ENCODE measurements around the gene NME4. TPM values are rescaled to one million over a fixed set of nuclear protein-coding genes. Genes with fewer than 3 reads are reported as not detected.

Gene NME4
- total RNA-seq, 2 experiments from 2014 or later, result 86.7 to 87.0 TPM

DNA sequence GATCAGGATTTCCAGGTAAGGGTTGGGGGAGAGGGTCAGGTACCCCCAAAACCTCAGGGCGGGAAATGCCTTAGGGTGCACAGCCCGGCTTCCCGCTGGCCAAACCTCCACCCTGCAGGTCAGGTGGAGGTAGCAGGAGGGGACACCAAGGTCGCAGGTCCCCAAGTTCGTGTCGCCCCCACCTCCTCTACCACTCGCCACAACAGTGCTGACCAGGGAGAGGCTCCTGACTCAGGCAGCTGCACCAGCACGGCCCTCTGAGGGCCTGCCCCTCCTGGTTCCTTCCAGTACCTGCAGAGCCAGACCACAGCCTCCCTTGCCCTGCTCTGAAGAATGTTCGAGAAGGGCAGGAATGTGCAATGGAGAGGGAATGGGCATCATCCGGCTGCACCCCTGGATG, 30.5 kb upstream of the NME4 start:
- H3K9me3 Mint-ChIP-seq, result no peaks in the 10 kb centered on the region
- H3K4me3 Mint-ChIP-seq, result no peak overlapping the region
- H3K36me3 Mint-ChIP-seq (ENCODE audit: low read depth), result peaks cover 4% of the 10 kb centered on the region
- intact Hi-C loops (cut with micrococcal nuclease), result no loop called here
- CTCF ChIA-PET, result no interaction called here
- peaks cover 17% of the 10 kb centered on the region for H3K4me1 Mint-ChIP-seq (ENCODE audit: low read depth)
- DNase-seq, result no peak
- H3K27ac Mint-ChIP-seq, result no peak overlapping the region
- H3K27me3 Mint-ChIP-seq (ENCODE audit: low read depth), result no peaks in the 10 kb centered on the region

- Mint-ChIP-seq H3K4me1 (ENCODE audit: low read depth) (peaks cover 14% of the 10 kb centered on the region), H3K27me3 (ENCODE audit: low read depth) (no peaks in the 10 kb centered on the region), H3K36me3 (ENCODE audit: low read depth) (peaks cover 4% of the 10 kb centered on the region), H3K9me3 (no peaks in the 10 kb centered on the region), H3K27ac (peak overlapping the region; percentile 15), H3K4me3 (no peak overlapping the region)
- CTCF ChIA-PET, result no interaction called here
- DNase-seq, result no peak
- intact Hi-C loops (cut with micrococcal nuclease), result no loop called here
Observed at GRCh38 chr16:367333-367903, 29.6 kb upstream of the NME4 start.

GRCh38 chr16:368388-369158, 28.4 kb upstream of the NME4 start:
- no peak for DNase-seq
- H3K9me3 Mint-ChIP-seq, result no peaks in the 10 kb centered on the region
- intact Hi-C loops (cut with micrococcal nuclease), result no loop called here
- H3K27ac Mint-ChIP-seq, result no peak overlapping the region
- H3K27me3 Mint-ChIP-seq (ENCODE audit: low read depth), result no peaks in the 10 kb centered on the region
- H3K36me3 Mint-ChIP-seq (ENCODE audit: low read depth), result peaks cover 4% of the 10 kb centered on the region
- CTCF ChIA-PET, result no interaction called here
- peaks cover 14% of the 10 kb centered on the region for H3K4me1 Mint-ChIP-seq (ENCODE audit: low read depth)
- no peak overlapping the region for H3K4me3 Mint-ChIP-seq

DNA sequence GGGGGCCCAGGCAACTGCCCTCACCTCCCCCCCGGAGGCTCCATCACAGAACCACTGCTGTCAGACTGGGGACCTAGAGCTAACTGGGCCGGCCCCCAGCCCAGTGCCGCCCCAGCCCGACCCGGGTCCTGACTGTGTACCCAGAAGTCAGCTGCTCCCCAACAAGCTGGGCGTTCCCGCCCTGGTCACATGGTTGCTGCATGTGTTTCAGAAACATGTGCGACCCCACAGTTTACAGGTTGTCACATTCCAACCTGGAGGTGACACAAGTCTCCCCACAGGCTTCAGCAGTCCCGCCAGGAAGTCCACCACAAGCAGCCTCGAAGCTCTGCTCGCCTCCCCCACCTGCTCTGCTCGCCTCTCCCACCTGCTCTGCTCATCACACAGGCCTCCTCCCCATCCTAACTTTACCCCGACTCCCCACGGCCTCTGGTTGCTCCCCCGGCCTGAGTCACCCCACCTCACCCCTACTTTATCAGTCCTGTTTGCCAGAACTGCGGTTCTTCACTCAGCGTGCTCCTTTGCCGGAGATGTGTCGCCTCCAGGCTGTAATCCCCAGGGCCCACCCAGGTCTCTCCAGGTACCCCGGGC, 27.6 kb upstream of the NME4 start:
- CTCF ChIA-PET, result no interaction called here
- Mint-ChIP-seq H3K4me1 (ENCODE audit: low read depth) (peaks cover 14% of the 10 kb centered on the region), H3K4me3 (peak overlapping the region; percentile 58), H3K27me3 (ENCODE audit: low read depth) (no peaks in the 10 kb centered on the region), H3K27ac (no peak overlapping the region), H3K36me3 (ENCODE audit: low read depth) (peaks cover 4% of the 10 kb centered on the region), H3K9me3 (no peaks in the 10 kb centered on the region)
- no peak for DNase-seq
- intact Hi-C loops (cut with micrococcal nuclease), result no loop called here

- intact Hi-C loops (cut with micrococcal nuclease), result loop anchor here (1.0 to 2.0 kb wide), 3 partner anchors 10 to 31 kb away; partner anchors contain the start of gene DECR2
- CTCF ChIA-PET, result interaction anchor here (1.6 to 1.7 kb wide), 2 partner anchors 8 to 11 kb away, joined by 5 to 9 read pairs; no protein-coding TSS in a partner anchor
- H3K27ac Mint-ChIP-seq, result no peak overlapping the region
- no peak for DNase-seq
- H3K4me1 Mint-ChIP-seq (ENCODE audit: low read depth), result peaks cover 14% of the 10 kb centered on the region
- no peaks in the 10 kb centered on the region for H3K9me3 Mint-ChIP-seq
- no peaks in the 10 kb centered on the region for H3K27me3 Mint-ChIP-seq (ENCODE audit: low read depth)
- peaks cover 4% of the 10 kb centered on the region for H3K36me3 Mint-ChIP-seq (ENCODE audit: low read depth)
- peak overlapping the region; percentile 58 for H3K4me3 Mint-ChIP-seq
Observed at GRCh38 chr16:369866-370436, 27.0 kb upstream of the NME4 start.

GRCh38 chr16:370443-370842, 26.6 kb upstream of the NME4 start, which contains the start of gene MRPL28:
Gene MRPL28, minus strand, starts transcription at chr16:370538. Its CDS starts 320 bp downstream, at chr16:370218.
- DNase-seq, result peak; percentile 97
- CTCF ChIA-PET, result interaction anchor here (0.6 to 1.7 kb wide), 3 partner anchors 8 to 93 kb away, joined by 5 to 9 read pairs (median 5); no protein-coding TSS in a partner anchor
- H3K27ac Mint-ChIP-seq, result peak within 1 kb of the TSS; percentile 85
- no peaks in the 10 kb centered on the region for H3K9me3 Mint-ChIP-seq
- H3K36me3 Mint-ChIP-seq (ENCODE audit: low read depth), result peaks cover 4% of the 10 kb centered on the region
- peak within 1 kb of the TSS; percentile 81 for H3K4me3 Mint-ChIP-seq
- no peaks in the 10 kb centered on the region for H3K27me3 Mint-ChIP-seq (ENCODE audit: low read depth)
- intact Hi-C loops (cut with micrococcal nuclease), result loop anchor here (1.0 to 2.0 kb wide), 3 partner anchors 10 to 30 kb away; partner anchors contain the start of gene DECR2
- peaks cover 14% of the 10 kb centered on the region for H3K4me1 Mint-ChIP-seq (ENCODE audit: low read depth)

GRCh38 chr16:370979-371514, 26.0 kb upstream of the NME4 start:
- intact Hi-C loops (cut with micrococcal nuclease), result loop anchor here (1.0 to 2.0 kb wide), 3 partner anchors 9 to 30 kb away; partner anchors contain the start of gene DECR2
- Mint-ChIP-seq H3K4me3 (peak overlapping the region; percentile 81), H3K27me3 (ENCODE audit: low read depth) (no peaks in the 10 kb centered on the region), H3K36me3 (ENCODE audit: low read depth) (peaks cover 4% of the 10 kb centered on the region), H3K9me3 (no peaks in the 10 kb centered on the region), H3K27ac (peak overlapping the region; percentile 85), H3K4me1 (ENCODE audit: low read depth) (peaks cover 14% of the 10 kb centered on the region)
- CTCF ChIA-PET, result interaction anchor here (0.6 to 1.7 kb wide), 3 partner anchors 9 to 93 kb away, joined by 5 to 9 read pairs (median 5); no protein-coding TSS in a partner anchor
- DNase-seq, result no peak

- Mint-ChIP-seq H3K4me1 (ENCODE audit: low read depth) (peaks cover 14% of the 10 kb centered on the region), H3K4me3 (no peak overlapping the region), H3K27ac (peak overlapping the region; percentile 59), H3K36me3 (ENCODE audit: low read depth) (peaks cover 4% of the 10 kb centered on the region), H3K27me3 (ENCODE audit: low read depth) (no peaks in the 10 kb centered on the region), H3K9me3 (no peaks in the 10 kb centered on the region)
- CTCF ChIA-PET, result interaction anchor here (1.6 to 1.7 kb wide), 2 partner anchors 9 to 10 kb away, joined by 5 to 9 read pairs; no protein-coding TSS in a partner anchor
- no peak for DNase-seq
- intact Hi-C loops (cut with micrococcal nuclease), result loop anchor here (2.0 kb wide), 1 partner anchor 29 kb away; the partner anchor contains the start of gene DECR2
Observed at GRCh38 chr16:371515-372301, 25.3 kb upstream of the NME4 start.

DNA sequence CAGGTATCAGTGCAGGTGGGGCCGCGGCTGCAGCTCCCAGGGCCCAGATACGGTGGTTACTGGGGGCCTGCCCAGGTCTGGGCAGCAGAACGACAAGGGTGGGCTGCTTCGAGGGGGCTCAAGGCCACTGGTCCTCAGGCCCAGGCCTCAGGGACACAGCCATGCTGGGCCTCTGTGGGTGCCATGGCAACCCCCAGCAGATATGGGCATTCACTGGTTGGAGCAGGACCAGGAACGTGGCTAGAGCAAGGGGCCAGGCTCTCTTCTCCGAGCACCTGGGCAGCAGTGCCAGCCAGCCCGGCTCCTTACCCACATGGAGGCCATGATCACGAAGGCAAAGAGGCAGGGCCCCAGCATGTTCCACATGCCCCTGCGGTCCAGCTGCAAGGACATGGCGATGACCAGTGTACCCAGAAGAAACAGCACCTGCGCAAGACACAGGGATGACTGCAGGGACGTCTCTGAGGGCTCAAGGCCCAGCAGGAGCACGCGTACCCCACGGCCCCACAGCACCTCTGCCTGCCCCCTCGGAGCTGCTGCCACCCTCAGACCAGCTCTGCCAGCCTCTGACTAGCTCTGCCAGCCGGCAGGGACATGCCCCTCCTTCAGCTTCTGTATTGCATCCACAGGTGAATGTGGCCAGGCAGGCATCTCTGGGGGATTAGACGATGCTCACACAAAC, 24.6 kb upstream of the NME4 start:
- Mint-ChIP-seq H3K36me3 (ENCODE audit: low read depth) (peaks cover 1% of the 10 kb centered on the region), H3K4me1 (ENCODE audit: low read depth) (peaks cover 14% of the 10 kb centered on the region), H3K27ac (no peak overlapping the region), H3K4me3 (no peak overlapping the region), H3K27me3 (ENCODE audit: low read depth) (no peaks in the 10 kb centered on the region), H3K9me3 (no peaks in the 10 kb centered on the region)
- CTCF ChIA-PET, result no interaction called here
- intact Hi-C loops (cut with micrococcal nuclease), result no loop called here
- DNase-seq, result no peak

GRCh38 chr16:373020-373598, 23.9 kb upstream of the NME4 start:
- peaks cover 14% of the 10 kb centered on the region for H3K4me1 Mint-ChIP-seq (ENCODE audit: low read depth)
- CTCF ChIA-PET, result no interaction called here
- H3K27me3 Mint-ChIP-seq (ENCODE audit: low read depth), result no peaks in the 10 kb centered on the region
- intact Hi-C loops (cut with micrococcal nuclease), result no loop called here
- H3K27ac Mint-ChIP-seq, result no peak overlapping the region
- no peaks in the 10 kb centered on the region for H3K9me3 Mint-ChIP-seq
- no peak overlapping the region for H3K4me3 Mint-ChIP-seq
- DNase-seq, result no peak
- peaks cover 1% of the 10 kb centered on the region for H3K36me3 Mint-ChIP-seq (ENCODE audit: low read depth)

Measured in activated naive CD4-positive, alpha-beta T cell treated with anti-CD3 and anti-CD28 coated beads for 36 hours (primary cell).